SK-N-SH (cell line): ENCODE measurements around the gene ATXN2.

Experiments
- CTCF ChIP-seq: fragments of 200-600 bp; sonication (generic); IDR thresholded peaks from 2 replicates; pipeline ENCODE4 v1.6.1; 2017; ENCODE audit warnings: antibody characterized with exemption, mild to moderate bottlenecking, moderate library complexity
- ELF1 ChIP-seq: IDR thresholded peaks from 2 replicates; pipeline ENCODE4 v1.4.0; 2012
- EP300 ChIP-seq, 2 experiments: IDR thresholded peaks; 2 replicates each; pipeline versions ENCODE4 v1.4.0 to v1.6.1; 2012; ENCODE audit warnings: borderline replicate concordance in 1 of 2, low read depth in 1 of 2, low read length in 1 of 2
- EZH2phosphoT487 ChIP-seq: fragments of 200-600 bp; sonication (generic); IDR thresholded peaks from 2 replicates; pipeline ENCODE4 v1.6.1; 2017; ENCODE audit warnings: low read depth, mixed run types, mild to moderate bottlenecking, antibody characterized with exemption, moderate library complexity, borderline replicate concordance
- FOSL2 ChIP-seq: IDR thresholded peaks from 2 replicates; pipeline ENCODE4 v1.4.0; 2012; ENCODE audit warnings: low read depth, mild to moderate bottlenecking, moderate library complexity, borderline replicate concordance
- GABPA ChIP-seq: IDR thresholded peaks from 2 replicates; pipeline ENCODE4 v1.4.0; 2012; ENCODE audit warnings: low read depth, mild to moderate bottlenecking
- IRF3 ChIP-seq: fragments of 150-350 bp; IDR thresholded peaks from 2 replicates; pipeline ENCODE4 v1.6.1; 2016; ENCODE audit warnings: mild to moderate bottlenecking, low read depth, low read length
- RAD21 ChIP-seq: IDR thresholded peaks from 2 replicates; pipeline ENCODE4 v1.6.1; 2012; ENCODE audit warnings: mild to moderate bottlenecking, low read length
- REST ChIP-seq: IDR thresholded peaks from 2 replicates; pipeline ENCODE4 v1.6.1; 2012; ENCODE audit warnings: mild to moderate bottlenecking, low read depth, low read length, moderate library complexity
- SIN3A ChIP-seq: IDR thresholded peaks from 2 replicates; pipeline ENCODE4 v1.6.1; 2012; ENCODE audit warnings: low read depth, mild to moderate bottlenecking, low read length, moderate library complexity, borderline replicate concordance
- SMC3 ChIP-seq: IDR thresholded peaks from 2 replicates; pipeline ENCODE4 v1.6.1; 2012; ENCODE audit warnings: low read depth, low read length, improper control_type of control experiment
- TAF1 ChIP-seq: IDR thresholded peaks from 2 replicates; pipeline ENCODE4 v1.6.1; 2012; ENCODE audit warnings: low read depth, mild to moderate bottlenecking, low read length, moderate library complexity, borderline replicate concordance
- TF ChIP-seq, protein P1 (sequence below): IDR thresholded peaks from 2 replicates; pipeline ENCODE4; 2012

DNA sequence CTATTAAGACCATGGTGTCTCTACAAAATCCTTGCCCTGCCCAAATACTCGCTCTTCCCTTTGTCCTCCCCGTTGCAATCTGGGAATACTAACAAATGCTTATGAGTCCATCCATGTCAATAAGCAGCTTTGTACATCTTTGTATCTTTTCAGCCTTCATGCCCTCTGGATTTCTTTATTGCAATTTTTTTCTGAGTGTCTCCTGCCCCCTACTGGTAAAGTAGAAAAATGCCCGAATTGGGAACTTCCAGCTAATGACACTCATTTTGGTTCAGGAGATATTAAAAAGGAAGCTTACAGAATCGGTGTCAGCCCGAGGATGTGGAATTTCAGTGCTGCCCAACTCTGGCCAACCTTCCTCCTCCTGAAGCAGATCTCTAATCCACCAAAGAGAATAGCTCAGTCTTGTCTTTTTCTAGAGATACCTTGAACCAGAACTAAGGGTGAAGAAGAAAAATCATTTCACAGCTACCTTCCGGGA is 147.4 kb downstream of the ATXN2 start:
- peak; percentile 91 for TF ChIP-seq CTCF
- no peak for TF ChIP-seq FOSL2
- TF ChIP-seq REST: no peak
- TF ChIP-seq RAD21: peak; percentile 87
- TF ChIP-seq EP300 (IDR thresholded peaks at IDR 0.05; ENCODE audit: borderline replicate concordance in 1 of 2, low read depth in 1 of 2, low read length in 1 of 2): no peak
- peak; percentile 61 for TF ChIP-seq SMC3
- no peak for TF ChIP-seq TAF1
- TF ChIP-seq ELF1: no peak
- TF ChIP-seq IRF3: no peak
- TF ChIP-seq SIN3A: no peak
- no peak for TF ChIP-seq GABPA
- no peak for TF ChIP-seq EZH2phosphoT487
- TF ChIP-seq, protein P1, sequence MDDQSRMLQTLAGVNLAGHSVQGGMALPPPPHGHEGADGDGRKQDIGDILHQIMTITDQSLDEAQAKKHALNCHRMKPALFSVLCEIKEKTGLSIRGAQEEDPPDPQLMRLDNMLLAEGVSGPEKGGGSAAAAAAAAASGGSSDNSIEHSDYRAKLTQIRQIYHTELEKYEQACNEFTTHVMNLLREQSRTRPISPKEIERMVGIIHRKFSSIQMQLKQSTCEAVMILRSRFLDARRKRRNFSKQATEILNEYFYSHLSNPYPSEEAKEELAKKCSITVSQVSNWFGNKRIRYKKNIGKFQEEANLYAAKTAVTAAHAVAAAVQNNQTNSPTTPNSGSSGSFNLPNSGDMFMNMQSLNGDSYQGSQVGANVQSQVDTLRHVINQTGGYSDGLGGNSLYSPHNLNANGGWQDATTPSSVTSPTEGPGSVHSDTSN: no peak
